ENCODE data around the gene ABHD10.

Gene ABHD10

GRCh38 chr3:112004187-112004586, 25.4 kb downstream of the ABHD10 start:
- Histone ChIP-seq H4K91ac (ENCODE audit: low read depth, low read length) (no peak overlapping the region), H3K4me1 (ENCODE audit: control insufficient read depth in 1 of 2, insufficient read depth in 2 of 2, low read length in 2 of 2) (peaks cover 0 to 2% of the 10 kb centered on the region in 2 experiments), H3K27me3 (ENCODE audit: insufficient read depth, low read length) (no peaks in the 10 kb centered on the region), H3K23ac (ENCODE audit: low read length) (no peak overlapping the region), H4K12ac (ENCODE audit: low read depth, low read length) (no peak overlapping the region), H3K79me2 (ENCODE audit: control insufficient read depth, insufficient read depth, low read length, poor library complexity) (no peaks in the 10 kb centered on the region), H2BK5ac (ENCODE audit: low read depth, low read length, poor library complexity) (no peak overlapping the region), H2BK12ac (ENCODE audit: low read length) (no peak overlapping the region), H3K4me3 (ENCODE audit: low read depth, low read length) (no peak overlapping the region), H3K79me1 (ENCODE audit: low read length) (no peaks in the 10 kb centered on the region), H2AK5ac (ENCODE audit: low read length) (no peak overlapping the region), H3K18ac (ENCODE audit: low read length) (no peak overlapping the region), H3K4me2 (ENCODE audit: low read length) (no peak overlapping the region), H3K9ac (ENCODE audit: low read length) (no peak overlapping the region), H3K14ac (ENCODE audit: low read length) (no peak overlapping the region), H3K9me3 (ENCODE audit: insufficient read depth, low read depth, low read length) (no peaks in the 10 kb centered on the region), H3K36me3 (ENCODE audit: control insufficient read depth in 1 of 2, insufficient read depth in 2 of 2, low read length in 2 of 2) (no peaks in the 10 kb centered on the region), H3K27ac (ENCODE audit: low read depth, low read length) (no peak overlapping the region), H3K4ac (ENCODE audit: low read depth, low read length) (no peak overlapping the region), H2AFZ (ENCODE audit: insufficient read depth, low read length, poor library complexity) (no peak overlapping the region), H2BK120ac (ENCODE audit: insufficient read depth, low read length, poor library complexity) (no peak overlapping the region), H4K8ac (ENCODE audit: low read depth, low read length) (no peak overlapping the region)
- no CpG with 5 or more reads among the region's 2 CpGs for WGBS (ENCODE audit: extremely low coverage, insufficient coverage, insufficient read length)
- DNase-seq = no peak

- Histone ChIP-seq H3K14ac (ENCODE audit: low read length) (no peak overlapping the region), H3K4me1 (ENCODE audit: control insufficient read depth in 1 of 2, insufficient read depth in 2 of 2, low read length in 2 of 2) (peaks cover 0 to 2% of the 10 kb centered on the region in 2 experiments), H3K36me3 (ENCODE audit: control insufficient read depth in 1 of 2, insufficient read depth in 2 of 2, low read length in 2 of 2) (no peaks in the 10 kb centered on the region), H4K12ac (ENCODE audit: low read depth, low read length) (no peak overlapping the region), H2AK5ac (ENCODE audit: low read length) (no peak overlapping the region), H3K4ac (ENCODE audit: low read depth, low read length) (no peak overlapping the region), H2AFZ (ENCODE audit: insufficient read depth, low read length, poor library complexity) (no peak overlapping the region), H3K27me3 (ENCODE audit: insufficient read depth, low read length) (no peaks in the 10 kb centered on the region), H3K4me2 (ENCODE audit: low read length) (no peak overlapping the region), H3K79me2 (ENCODE audit: control insufficient read depth, insufficient read depth, low read length, poor library complexity) (no peaks in the 10 kb centered on the region), H2BK5ac (ENCODE audit: low read depth, low read length, poor library complexity) (no peak overlapping the region), H3K23ac (ENCODE audit: low read length) (no peak overlapping the region), H3K79me1 (ENCODE audit: low read length) (no peaks in the 10 kb centered on the region), H4K8ac (ENCODE audit: low read depth, low read length) (no peak overlapping the region), H2BK120ac (ENCODE audit: insufficient read depth, low read length, poor library complexity) (no peak overlapping the region), H3K4me3 (ENCODE audit: low read depth, low read length) (no peak overlapping the region), H3K9me3 (ENCODE audit: insufficient read depth, low read depth, low read length) (no peaks in the 10 kb centered on the region), H3K9ac (ENCODE audit: low read length) (no peak overlapping the region), H4K91ac (ENCODE audit: low read depth, low read length) (no peak overlapping the region), H2BK12ac (ENCODE audit: low read length) (no peak overlapping the region), H3K18ac (ENCODE audit: low read length) (no peak overlapping the region), H3K27ac (ENCODE audit: low read depth, low read length) (no peak overlapping the region)
- WGBS (ENCODE audit: extremely low coverage, insufficient coverage, insufficient read length) = no CpG with 5 or more reads among the region's 2 CpGs
- DNase-seq = no peak
Observed at GRCh38 chr3:112004669-112005068, 25.8 kb downstream of the ABHD10 start.

- Histone ChIP-seq H3K27me3 (ENCODE audit: insufficient read depth, low read length) (no peaks in the 10 kb centered on the region), H2BK120ac (ENCODE audit: insufficient read depth, low read length, poor library complexity) (no peak overlapping the region), H3K79me2 (ENCODE audit: control insufficient read depth, insufficient read depth, low read length, poor library complexity) (no peaks in the 10 kb centered on the region), H3K9ac (ENCODE audit: low read length) (no peak overlapping the region), H3K4ac (ENCODE audit: low read depth, low read length) (no peak overlapping the region), H2BK12ac (ENCODE audit: low read length) (no peak overlapping the region), H3K4me2 (ENCODE audit: low read length) (no peak overlapping the region), H3K23ac (ENCODE audit: low read length) (no peak overlapping the region), H3K79me1 (ENCODE audit: low read length) (no peaks in the 10 kb centered on the region), H3K14ac (ENCODE audit: low read length) (no peak overlapping the region), H4K91ac (ENCODE audit: low read depth, low read length) (no peak overlapping the region), H2AFZ (ENCODE audit: insufficient read depth, low read length, poor library complexity) (no peak overlapping the region), H3K36me3 (ENCODE audit: control insufficient read depth in 1 of 2, insufficient read depth in 2 of 2, low read length in 2 of 2) (no peaks in the 10 kb centered on the region), H3K4me3 (ENCODE audit: low read depth, low read length) (no peak overlapping the region), H3K18ac (ENCODE audit: low read length) (no peak overlapping the region), H4K12ac (ENCODE audit: low read depth, low read length) (no peak overlapping the region), H2AK5ac (ENCODE audit: low read length) (no peak overlapping the region), H3K4me1 (ENCODE audit: control insufficient read depth in 1 of 2, insufficient read depth in 2 of 2, low read length in 2 of 2) (peaks cover 0 to 2% of the 10 kb centered on the region in 2 experiments), H3K9me3 (ENCODE audit: insufficient read depth, low read depth, low read length) (no peaks in the 10 kb centered on the region), H4K8ac (ENCODE audit: low read depth, low read length) (no peak overlapping the region), H2BK5ac (ENCODE audit: low read depth, low read length, poor library complexity) (no peak overlapping the region), H3K27ac (ENCODE audit: low read depth, low read length) (no peak overlapping the region)
- WGBS (ENCODE audit: extremely low coverage, insufficient coverage, insufficient read length) = no CpG with 5 or more reads among the region's 4 CpGs
- no peak for DNase-seq
Observed at GRCh38 chr3:112005091-112005672, 26.4 kb downstream of the ABHD10 start.

GRCh38 chr3:112007633-112008032, 28.8 kb downstream of the ABHD10 start:
- Histone ChIP-seq H3K18ac (ENCODE audit: low read length) (no peak overlapping the region), H4K12ac (ENCODE audit: low read depth, low read length) (no peak overlapping the region), H3K4me2 (ENCODE audit: low read length) (no peak overlapping the region), H3K4ac (ENCODE audit: low read depth, low read length) (no peak overlapping the region), H3K14ac (ENCODE audit: low read length) (no peak overlapping the region), H2AK5ac (ENCODE audit: low read length) (no peak overlapping the region), H3K79me2 (ENCODE audit: control insufficient read depth, insufficient read depth, low read length, poor library complexity) (no peaks in the 10 kb centered on the region), H3K9ac (ENCODE audit: low read length) (no peak overlapping the region), H3K36me3 (ENCODE audit: control insufficient read depth in 1 of 2, insufficient read depth in 2 of 2, low read length in 2 of 2) (no peaks in the 10 kb centered on the region), H3K4me3 (ENCODE audit: low read depth, low read length) (no peak overlapping the region), H3K23ac (ENCODE audit: low read length) (no peak overlapping the region), H3K27me3 (ENCODE audit: insufficient read depth, low read length) (no peaks in the 10 kb centered on the region), H3K4me1 (ENCODE audit: control insufficient read depth in 1 of 2, insufficient read depth in 2 of 2, low read length in 2 of 2) (peaks cover 0 to 2% of the 10 kb centered on the region in 2 experiments), H2BK5ac (ENCODE audit: low read depth, low read length, poor library complexity) (no peak overlapping the region), H2BK12ac (ENCODE audit: low read length) (no peak overlapping the region), H4K8ac (ENCODE audit: low read depth, low read length) (no peak overlapping the region), H2BK120ac (ENCODE audit: insufficient read depth, low read length, poor library complexity) (no peak overlapping the region), H3K27ac (ENCODE audit: low read depth, low read length) (no peak overlapping the region), H4K91ac (ENCODE audit: low read depth, low read length) (no peak overlapping the region), H3K79me1 (ENCODE audit: low read length) (no peaks in the 10 kb centered on the region), H3K9me3 (ENCODE audit: insufficient read depth, low read depth, low read length) (no peaks in the 10 kb centered on the region), H2AFZ (ENCODE audit: insufficient read depth, low read length, poor library complexity) (no peak overlapping the region)
- WGBS (ENCODE audit: extremely low coverage, insufficient coverage, insufficient read length) = no CpG with 5 or more reads among the region's 1 CpG
- DNase-seq = peak; percentile 8 to 42

Measured in trophoblast cell (in vitro differentiated cells and primary cell).